ENCODE measurements around the gene NEO1.

GRCh38 chr15:73074241-73074640 lies 22.0 kb downstream of the NEO1 start:
- TF ChIP-seq EZH2 (IDR thresholded peaks at IDR 0.05): no peak
- TF ChIP-seq POLR2AphosphoS5 (IDR thresholded peaks at IDR 0.05; ENCODE audit: borderline replicate concordance, low read depth, low read length): no peak

All from SK-N-MC (cell line).